Astrocyte (in vitro differentiated cells and primary cell): Measurements from ENCODE around the gene WNT9B.

Experiments
- EZH2 ChIP-seq: IDR thresholded peaks from 2 replicates; pipeline ENCODE4 v1.6.1; 2012; ENCODE audit warnings: mild to moderate bottlenecking, low read length, inconsistent platforms; ENCODE audit not compliant: insufficient read depth
- TF ChIP-seq, protein P1 (sequence below): IDR thresholded peaks from 2 replicates; pipeline ENCODE4 v1.5.1; 2011; ENCODE audit warnings: low read depth, mild to moderate bottlenecking, inconsistent platforms, low read length, moderate library complexity; ENCODE audit not compliant: insufficient read depth

DNA sequence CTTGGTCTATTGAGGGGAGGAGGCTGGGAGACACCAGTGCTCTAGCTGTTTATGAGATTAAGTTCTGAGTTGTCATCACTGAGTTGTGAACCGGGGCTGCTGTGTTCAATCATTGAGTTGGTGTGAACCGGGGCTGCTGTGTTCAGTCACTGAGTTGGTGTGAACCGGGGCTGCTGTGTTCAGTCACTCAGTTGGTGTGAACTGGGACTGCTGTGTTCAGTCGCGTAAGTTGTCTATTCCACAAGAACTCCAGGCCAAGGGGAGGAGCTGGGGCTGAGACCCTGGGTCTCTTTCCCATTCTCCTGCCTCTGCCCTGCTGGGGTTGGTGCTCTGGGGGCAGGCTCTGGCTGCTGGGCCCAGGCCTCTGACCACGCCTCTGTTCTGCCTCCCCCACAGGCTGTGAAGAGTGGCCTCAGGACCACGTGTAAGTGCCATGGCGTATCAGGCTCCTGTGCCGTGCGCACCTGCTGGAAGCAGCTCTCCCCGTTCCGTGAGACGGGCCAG is 24.5 kb downstream of the WNT9B start:
- TF ChIP-seq, protein P1, sequence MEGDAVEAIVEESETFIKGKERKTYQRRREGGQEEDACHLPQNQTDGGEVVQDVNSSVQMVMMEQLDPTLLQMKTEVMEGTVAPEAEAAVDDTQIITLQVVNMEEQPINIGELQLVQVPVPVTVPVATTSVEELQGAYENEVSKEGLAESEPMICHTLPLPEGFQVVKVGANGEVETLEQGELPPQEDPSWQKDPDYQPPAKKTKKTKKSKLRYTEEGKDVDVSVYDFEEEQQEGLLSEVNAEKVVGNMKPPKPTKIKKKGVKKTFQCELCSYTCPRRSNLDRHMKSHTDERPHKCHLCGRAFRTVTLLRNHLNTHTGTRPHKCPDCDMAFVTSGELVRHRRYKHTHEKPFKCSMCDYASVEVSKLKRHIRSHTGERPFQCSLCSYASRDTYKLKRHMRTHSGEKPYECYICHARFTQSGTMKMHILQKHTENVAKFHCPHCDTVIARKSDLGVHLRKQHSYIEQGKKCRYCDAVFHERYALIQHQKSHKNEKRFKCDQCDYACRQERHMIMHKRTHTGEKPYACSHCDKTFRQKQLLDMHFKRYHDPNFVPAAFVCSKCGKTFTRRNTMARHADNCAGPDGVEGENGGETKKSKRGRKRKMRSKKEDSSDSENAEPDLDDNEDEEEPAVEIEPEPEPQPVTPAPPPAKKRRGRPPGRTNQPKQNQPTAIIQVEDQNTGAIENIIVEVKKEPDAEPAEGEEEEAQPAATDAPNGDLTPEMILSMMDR = no peak
- no peak for TF ChIP-seq EZH2
